Middle frontal gyrus (tissue), 1 donor: ENCODE data around the gene USP17L19.
"Not testable (repeated sequence)": the region's sequence is repeated elsewhere in the genome, so short reads cannot be mapped to it uniquely, and the experiment has no call there.

Experiments used
- DNase-seq: peaks from one replicate; pipeline ENCODE4 v3.0.0-alpha.2; 2015; ENCODE audit warnings: low spot score; ENCODE audit errors: extremely low spot score

Gene USP17L19, protein sequence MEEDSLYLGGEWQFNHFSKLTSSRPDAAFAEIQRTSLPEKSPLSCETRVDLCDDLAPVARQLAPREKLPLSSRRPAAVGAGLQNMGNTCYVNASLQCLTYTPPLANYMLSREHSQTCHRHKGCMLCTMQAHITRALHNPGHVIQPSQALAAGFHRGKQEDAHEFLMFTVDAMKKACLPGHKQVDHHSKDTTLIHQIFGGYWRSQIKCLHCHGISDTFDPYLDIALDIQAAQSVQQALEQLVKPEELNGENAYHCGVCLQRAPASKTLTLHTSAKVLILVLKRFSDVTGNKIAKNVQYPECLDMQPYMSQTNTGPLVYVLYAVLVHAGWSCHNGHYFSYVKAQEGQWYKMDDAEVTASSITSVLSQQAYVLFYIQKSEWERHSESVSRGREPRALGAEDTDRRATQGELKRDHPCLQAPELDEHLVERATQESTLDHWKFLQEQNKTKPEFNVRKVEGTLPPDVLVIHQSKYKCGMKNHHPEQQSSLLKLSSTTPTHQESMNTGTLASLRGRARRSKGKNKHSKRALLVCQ

DNA sequence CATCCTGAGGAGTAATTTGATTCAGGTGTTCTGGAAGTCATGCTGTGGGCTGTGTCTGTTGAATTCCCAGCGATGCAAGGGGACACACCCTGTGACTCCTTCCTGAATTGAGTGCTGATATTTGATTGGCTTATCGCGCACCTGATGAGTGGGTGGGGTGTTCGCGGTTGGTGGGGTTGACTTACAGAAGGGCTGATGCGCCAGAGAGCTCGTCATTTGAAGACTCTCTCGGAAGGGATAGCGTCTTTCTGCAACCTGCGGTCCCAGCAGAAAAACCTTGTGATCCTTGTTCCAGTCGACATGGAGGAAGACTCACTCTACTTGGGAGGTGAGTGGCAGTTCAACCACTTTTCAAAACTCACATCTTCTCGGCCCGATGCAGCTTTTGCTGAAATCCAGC, at the start of gene USP17L19:
TSS of gene USP17L19 (plus strand) at position 301 of the 400 bp plus-strand sequence. CDS start at position 301, 0 bp downstream.
- DNase-seq, result not testable (repeated sequence)

DNA sequence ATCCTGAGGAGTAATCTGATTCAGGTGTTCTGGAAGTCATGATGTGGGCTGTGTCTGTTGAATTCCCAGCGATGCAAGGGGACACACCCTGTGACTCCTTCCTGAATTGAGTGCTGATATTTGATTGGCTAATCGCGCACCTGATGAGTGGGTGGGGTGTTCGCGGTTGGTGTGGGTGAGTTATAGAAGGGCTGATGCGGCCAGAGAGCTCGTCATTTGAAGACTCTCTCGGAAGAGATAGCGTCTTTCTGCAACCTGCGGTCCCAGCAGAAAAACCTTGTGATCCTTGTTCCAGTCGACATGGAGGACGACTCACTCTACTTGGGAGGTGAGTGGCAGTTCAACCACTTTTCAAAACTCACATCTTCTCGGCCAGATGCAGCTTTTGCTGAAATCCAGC, 42.8 kb upstream of the USP17L19 start, which contains the start of gene USP17L10:
TSS of gene USP17L10 (plus strand) at position 301 of the 400 bp plus-strand sequence. CDS start at position 301, 0 bp downstream.
- DNase-seq, result not testable (repeated sequence)

DNA sequence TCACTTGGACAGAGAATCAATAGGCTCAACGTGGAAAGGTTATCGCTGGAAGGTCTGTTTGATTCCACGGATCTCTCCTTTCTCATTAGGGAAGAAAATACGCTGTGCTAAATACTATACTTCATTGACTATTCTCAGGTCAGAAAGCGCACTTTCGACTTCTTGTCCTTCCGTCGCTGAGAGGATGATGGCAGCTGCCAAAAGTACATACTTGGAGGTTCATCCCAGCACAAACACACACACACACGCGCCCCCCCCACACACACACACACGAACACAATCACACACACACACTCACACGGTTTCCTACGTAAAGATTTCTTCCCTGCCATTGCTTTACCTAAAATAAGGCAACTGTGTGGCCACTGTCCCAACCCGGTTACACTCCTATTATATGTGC, 38.5 kb upstream of the USP17L19 start:
- not testable (repeated sequence) for DNase-seq

DNA sequence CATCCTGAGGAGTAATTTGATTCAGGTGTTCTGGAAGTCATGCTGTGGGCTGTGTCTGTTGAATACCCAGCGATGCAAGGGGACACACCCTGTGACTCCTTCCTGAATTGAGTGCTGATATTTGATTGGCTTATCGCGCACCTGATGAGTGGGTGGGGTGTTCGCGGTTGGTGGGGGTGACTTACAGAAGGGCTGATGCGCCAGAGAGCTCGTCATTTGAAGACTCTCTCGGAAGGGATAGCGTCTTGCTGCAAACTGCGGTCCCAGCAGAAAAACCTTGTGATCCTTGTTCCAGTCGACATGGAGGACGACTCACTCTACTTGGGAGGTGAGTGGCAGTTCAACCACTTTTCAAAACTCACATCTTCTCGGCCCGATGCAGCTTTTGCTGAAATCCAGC, 38.1 kb upstream of the USP17L19 start, which contains the start of gene USP17L11:
TSS of gene USP17L11 (plus strand) at position 301 of the 400 bp plus-strand sequence. CDS start at position 301, 0 bp downstream.
- DNase-seq, result not testable (repeated sequence)

DNA sequence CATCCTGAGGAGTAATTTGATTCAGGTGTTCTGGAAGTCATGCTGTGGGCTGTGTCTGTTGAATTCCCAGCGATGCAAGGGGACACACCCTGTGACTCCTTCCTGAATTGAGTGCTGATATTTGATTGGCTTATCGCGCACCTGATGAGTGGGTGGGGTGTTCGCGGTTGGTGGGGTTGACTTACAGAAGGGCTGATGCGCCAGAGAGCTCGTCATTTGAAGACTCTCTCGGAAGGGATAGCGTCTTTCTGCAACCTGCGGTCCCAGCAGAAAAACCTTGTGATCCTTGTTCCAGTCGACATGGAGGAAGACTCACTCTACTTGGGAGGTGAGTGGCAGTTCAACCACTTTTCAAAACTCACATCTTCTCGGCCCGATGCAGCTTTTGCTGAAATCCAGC, 33.3 kb upstream of the USP17L19 start, which contains the start of gene USP17L12:
TSS of gene USP17L12 (plus strand) at position 301 of the 400 bp plus-strand sequence. CDS start at position 301, 0 bp downstream.
- not testable (repeated sequence) for DNase-seq

DNA sequence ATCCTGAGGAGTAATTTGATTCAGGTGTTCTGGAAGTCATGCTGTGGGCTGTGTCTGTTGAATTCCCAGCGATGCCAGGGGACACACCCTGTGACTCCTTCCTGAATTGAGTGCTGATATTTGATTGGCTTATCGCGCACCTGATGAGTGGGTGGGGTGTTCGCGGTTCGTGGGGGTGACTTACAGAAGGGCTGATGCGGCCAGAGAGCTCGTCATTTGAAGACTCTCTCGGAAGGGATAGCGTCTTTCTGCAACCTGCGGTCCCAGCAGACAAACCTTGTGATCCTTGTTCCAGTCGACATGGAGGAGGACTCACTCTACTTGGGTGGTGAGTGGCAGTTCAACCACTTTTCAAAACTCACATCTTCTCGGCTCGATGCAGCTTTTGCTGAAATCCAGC, 28.6 kb upstream of the USP17L19 start, which contains the start of gene USP17L13:
TSS of gene USP17L13 (plus strand) at position 301 of the 400 bp plus-strand sequence. CDS start at position 301, 0 bp downstream.
- DNase-seq, result not testable (repeated sequence)

DNA sequence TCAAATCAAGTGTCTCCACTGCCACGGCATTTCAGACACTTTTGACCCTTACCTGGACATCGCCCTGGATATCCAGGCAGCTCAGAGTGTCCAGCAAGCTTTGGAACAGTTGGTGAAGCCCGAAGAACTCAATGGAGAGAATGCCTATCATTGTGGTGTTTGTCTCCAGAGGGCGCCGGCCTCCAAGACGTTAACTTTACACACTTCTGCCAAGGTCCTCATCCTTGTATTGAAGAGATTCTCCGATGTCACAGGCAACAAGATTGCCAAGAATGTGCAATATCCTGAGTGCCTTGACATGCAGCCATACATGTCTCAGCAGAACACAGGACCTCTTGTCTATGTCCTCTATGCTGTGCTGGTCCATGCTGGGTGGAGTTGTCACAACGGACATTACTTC, 22.9 kb upstream of the USP17L19 start:
- not testable (repeated sequence) for DNase-seq

DNA sequence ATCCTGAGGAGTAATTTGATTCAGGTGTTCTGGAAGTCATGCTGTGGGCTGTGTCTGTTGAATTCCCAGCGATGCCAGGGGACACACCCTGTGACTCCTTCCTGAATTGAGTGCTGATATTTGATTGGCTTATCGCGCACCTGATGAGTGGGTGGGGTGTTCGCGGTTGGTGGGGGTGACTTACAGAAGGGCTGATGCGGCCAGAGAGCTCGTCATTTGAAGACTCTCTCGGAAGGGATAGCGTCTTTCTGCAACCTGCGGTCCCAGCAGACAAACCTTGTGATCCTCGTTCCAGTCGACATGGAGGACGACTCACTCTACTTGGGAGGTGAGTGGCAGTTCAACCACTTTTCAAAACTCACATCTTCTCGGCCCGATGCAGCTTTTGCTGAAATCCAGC, 19.1 kb upstream of the USP17L19 start, which contains the start of gene USP17L15:
TSS of gene USP17L15 (plus strand) at position 301 of the 400 bp plus-strand sequence. CDS start at position 301, 0 bp downstream.
- DNase-seq, result not testable (repeated sequence)

DNA sequence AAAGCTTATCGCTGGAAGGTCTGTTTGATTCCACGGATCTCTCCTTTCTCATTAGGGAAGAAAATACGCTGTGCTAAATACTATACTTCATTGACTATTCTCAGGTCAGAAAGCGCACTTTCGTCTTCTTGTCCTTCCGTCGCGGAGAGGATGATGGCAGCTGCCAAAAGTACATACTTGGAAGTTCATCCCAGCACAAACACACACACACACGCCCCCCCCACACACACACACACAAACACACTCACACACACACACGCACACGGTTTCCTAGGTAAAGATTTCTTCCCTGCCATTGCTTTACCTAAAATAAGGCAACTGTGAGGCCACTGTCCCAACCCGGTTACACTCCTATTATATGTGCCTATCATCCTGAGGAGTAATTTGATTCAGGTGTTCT, 14.7 kb upstream of the USP17L19 start:
- not testable (repeated sequence) for DNase-seq

DNA sequence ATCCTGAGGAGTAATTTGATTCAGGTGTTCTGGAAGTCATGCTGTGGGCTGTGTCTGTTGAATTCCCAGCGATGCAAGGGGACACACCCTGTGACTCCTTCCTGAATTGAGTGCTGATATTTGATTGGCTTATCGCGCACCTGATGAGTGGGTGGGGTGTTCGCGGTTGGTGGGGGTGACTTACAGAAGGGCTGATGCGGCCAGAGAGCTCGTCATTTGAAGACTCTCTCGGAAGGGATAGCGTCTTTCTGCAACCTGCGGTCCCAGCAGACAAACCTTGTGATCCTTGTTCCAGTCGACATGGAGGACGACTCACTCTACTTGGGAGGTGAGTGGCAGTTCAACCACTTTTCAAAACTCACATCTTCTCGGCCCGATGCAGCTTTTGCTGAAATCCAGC, 9.6 kb upstream of the USP17L19 start, which contains the start of gene USP17L17:
TSS of gene USP17L17 (plus strand) at position 301 of the 400 bp plus-strand sequence. CDS start at position 301, 0 bp downstream.
- DNase-seq, result not testable (repeated sequence)

DNA sequence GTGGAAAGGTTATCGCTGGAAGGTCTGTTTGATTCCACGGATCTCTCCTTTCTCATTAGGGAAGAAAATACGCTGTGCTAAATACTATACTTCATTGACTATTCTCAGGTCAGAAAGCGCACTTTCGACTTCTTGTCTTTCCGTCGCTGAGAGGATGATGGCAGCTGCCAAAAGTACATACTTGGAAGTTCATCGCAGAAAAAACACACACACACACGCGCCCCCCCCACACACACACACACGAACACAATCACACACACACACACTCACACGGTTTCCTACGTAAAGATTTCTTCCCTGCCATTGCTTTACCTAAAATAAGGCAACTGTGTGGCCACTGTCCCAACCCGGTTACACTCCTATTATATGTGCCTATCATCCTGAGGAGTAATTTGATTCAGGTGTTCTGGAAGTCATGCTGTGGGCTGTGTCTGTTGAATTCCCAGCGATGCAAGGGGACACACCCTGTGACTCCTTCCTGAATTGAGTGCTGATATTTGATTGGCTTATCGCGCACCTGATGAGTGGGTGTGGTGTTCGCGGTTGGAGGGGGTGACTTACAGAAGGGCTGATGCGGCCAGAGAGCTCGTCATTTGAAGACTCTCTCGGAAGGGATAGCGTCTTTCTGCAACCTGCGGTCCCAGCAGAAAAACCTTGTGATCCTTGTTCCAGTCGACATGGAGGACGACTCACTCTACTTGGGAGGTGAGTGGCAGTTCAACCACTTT, 5.1 kb upstream of the USP17L19 start, which contains the start of gene USP17L18:
TSS of gene USP17L18 (plus strand) at position 678 of the 728 bp plus-strand sequence. CDS start at position 678, 0 bp downstream.
- not testable (repeated sequence) for DNase-seq

DNA sequence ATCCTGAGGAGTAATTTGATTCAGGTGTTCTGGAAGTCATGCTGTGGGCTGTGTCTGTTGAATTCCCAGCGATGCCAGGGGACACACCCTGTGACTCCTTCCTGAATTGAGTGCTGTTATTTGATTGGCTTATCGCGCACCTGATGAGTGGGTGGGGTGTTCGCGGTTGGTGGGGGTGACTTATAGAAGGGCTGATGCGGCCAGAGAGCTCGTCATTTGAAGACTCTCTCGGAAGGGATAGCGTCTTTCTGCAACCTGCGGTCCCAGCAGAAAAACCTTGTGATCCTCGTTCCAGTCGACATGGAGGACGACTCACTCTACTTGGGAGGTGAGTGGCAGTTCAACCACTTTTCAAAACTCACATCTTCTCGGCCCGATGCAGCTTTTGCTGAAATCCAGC, 4.6 kb downstream of the USP17L19 start, which contains the start of gene USP17L20:
TSS of gene USP17L20 (plus strand) at position 301 of the 400 bp plus-strand sequence. CDS start at position 301, 0 bp downstream.
- DNase-seq, result not testable (repeated sequence)

DNA sequence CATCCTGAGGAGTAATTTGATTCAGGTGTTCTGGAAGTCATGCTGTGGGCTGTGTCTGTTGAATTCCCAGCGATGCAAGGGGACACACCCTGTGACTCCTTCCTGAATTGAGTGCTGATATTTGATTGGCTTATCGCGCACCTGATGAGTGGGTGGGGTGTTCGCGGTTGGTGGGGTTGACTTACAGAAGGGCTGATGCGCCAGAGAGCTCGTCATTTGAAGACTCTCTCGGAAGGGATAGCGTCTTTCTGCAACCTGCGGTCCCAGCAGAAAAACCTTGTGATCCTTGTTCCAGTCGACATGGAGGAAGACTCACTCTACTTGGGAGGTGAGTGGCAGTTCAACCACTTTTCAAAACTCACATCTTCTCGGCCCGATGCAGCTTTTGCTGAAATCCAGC, 9.4 kb downstream of the USP17L19 start, which contains the start of gene USP17L21:
TSS of gene USP17L21 (plus strand) at position 301 of the 400 bp plus-strand sequence. CDS start at position 301, 0 bp downstream.
- DNase-seq, result not testable (repeated sequence)

DNA sequence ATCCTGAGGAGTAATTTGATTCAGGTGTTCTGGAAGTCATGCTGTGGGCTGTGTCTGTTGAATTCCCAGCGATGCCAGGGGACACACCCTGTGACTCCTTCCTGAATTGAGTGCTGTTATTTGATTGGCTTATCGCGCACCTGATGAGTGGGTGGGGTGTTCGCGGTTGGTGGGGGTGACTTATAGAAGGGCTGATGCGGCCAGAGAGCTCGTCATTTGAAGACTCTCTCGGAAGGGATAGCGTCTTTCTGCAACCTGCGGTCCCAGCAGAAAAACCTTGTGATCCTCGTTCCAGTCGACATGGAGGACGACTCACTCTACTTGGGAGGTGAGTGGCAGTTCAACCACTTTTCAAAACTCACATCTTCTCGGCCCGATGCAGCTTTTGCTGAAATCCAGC, 14.1 kb downstream of the USP17L19 start, which contains the start of gene USP17L22:
TSS of gene USP17L22 (plus strand) at position 301 of the 400 bp plus-strand sequence. CDS start at position 301, 0 bp downstream.
- not testable (repeated sequence) for DNase-seq

DNA sequence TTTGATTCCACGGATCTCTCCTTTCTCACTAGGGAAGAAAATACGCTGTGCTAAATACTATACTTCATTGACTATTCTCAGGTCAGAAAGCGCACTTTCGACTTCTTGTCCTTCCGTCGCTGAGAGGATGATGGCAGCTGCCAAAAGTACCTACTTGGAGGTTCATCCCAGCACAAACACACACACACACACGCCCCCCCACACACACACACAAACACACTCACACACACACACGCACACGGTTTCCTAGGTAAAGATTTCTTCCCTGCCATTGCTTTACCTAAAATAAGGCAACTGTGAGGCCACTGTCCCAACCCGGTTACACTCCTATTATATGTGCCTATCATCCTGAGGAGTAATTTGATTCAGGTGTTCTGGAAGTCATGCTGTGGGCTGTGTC, 18.5 kb downstream of the USP17L19 start:
- DNase-seq, result not testable (repeated sequence)
